WTC11 (cell line): Measurements from ENCODE around the gene NFYB. TPM values are rescaled to one million over a fixed set of nuclear protein-coding genes. Genes with fewer than 3 reads are reported as not detected.

Source experiments
- ATAC-seq: fragments of 200-7000 bp; cut with Tn5 transposase; 2 replicates; pipeline ENCODE4 v1.10.0; 2021; ENCODE audit warnings: mild to moderate bottlenecking, moderate library complexity
- CTCF ChIA-PET: fragments of 300-600 bp; sonication (Branson Sonifier 250); formaldehyde crosslinking; loops from one replicate; lab custom pipeline; 2021; ENCODE audit warnings: antibody characterized with exemption; lab: Charles Lee
- POLR2A ChIA-PET: fragments of 350-600 bp; sonication (Branson Sonifier 250); formaldehyde crosslinking; loops from one replicate; lab custom pipeline; 2021; ENCODE audit warnings: antibody characterized with exemption; lab: Charles Lee
- DNase-seq: peaks from one replicate; pipeline ENCODE4 v3.0.0; 2021; ENCODE audit warnings: low spot score
- H3K27ac Mint-ChIP-seq: 2 replicates; pipeline ENCODE4 v1.8.0; 2021; ENCODE audit warnings: mixed read lengths
- H3K27me3 Mint-ChIP-seq: 2 replicates; pipeline ENCODE4 v1.8.0; 2021; ENCODE audit warnings: low read depth, mild to moderate bottlenecking, moderate library complexity, mixed read lengths
- H3K36me3 Mint-ChIP-seq: 2 replicates; pipeline ENCODE4 v1.8.0; 2021; ENCODE audit warnings: mixed read lengths
- H3K4me1 Mint-ChIP-seq: 2 replicates; pipeline ENCODE4 v1.8.0; 2022; ENCODE audit warnings: mixed read lengths
- H3K4me3 Mint-ChIP-seq: 2 replicates; pipeline ENCODE4 v1.8.0; 2021; ENCODE audit warnings: mild to moderate bottlenecking, moderate library complexity, mixed read lengths
- H3K9me3 Mint-ChIP-seq: 2 replicates; pipeline ENCODE4 v1.8.0; 2021; ENCODE audit warnings: mixed read lengths
- E2F5 ChIP-seq: sonication (generic); formaldehyde crosslinking; IDR thresholded peaks from 2 replicates; pipeline ENCODE4 v1.8.1; 2022; ENCODE audit warnings: mild to moderate bottlenecking, moderate library complexity, missing genetic modification reagents
- MLX ChIP-seq: sonication (generic); formaldehyde crosslinking; IDR thresholded peaks from 2 replicates; pipeline ENCODE4 v1.8.1; 2023; ENCODE audit warnings: mild to moderate bottlenecking, missing genetic modification reagents, moderate library complexity
- MXD4 ChIP-seq: fragments of 250-450 bp; sonication (Bioruptor Pico); IDR thresholded peaks from 2 replicates; pipeline ENCODE4 v1.8.0; 2021; ENCODE audit warnings: mild to moderate bottlenecking, moderate library complexity, borderline replicate concordance
- RORB ChIP-seq: fragments of 250-450 bp; sonication (Bioruptor Pico); IDR thresholded peaks from 2 replicates; pipeline ENCODE4 v1.9.0; 2021; ENCODE audit warnings: mild to moderate bottlenecking
- SP1 ChIP-seq: sonication (generic); formaldehyde crosslinking; conservative IDR thresholded peaks from 2 replicates; pipeline ENCODE4 v1.8.1; 2022; ENCODE audit warnings: missing genetic modification reagents
- TCF7 ChIP-seq: sonication (generic); formaldehyde crosslinking; IDR thresholded peaks from 2 replicates; pipeline ENCODE4 v1.8.0; 2022; ENCODE audit warnings: mild to moderate bottlenecking, low read depth, missing genetic modification reagents, moderate library complexity
- ZNF138 ChIP-seq: sonication (generic); formaldehyde crosslinking; conservative IDR thresholded peaks from 2 replicates; pipeline ENCODE4 v1.8.1; 2022; ENCODE audit warnings: mild to moderate bottlenecking, moderate library complexity, missing genetic modification reagents
- ZNF232 ChIP-seq: sonication (generic); formaldehyde crosslinking; IDR thresholded peaks from 2 replicates; pipeline ENCODE4 v1.8.0; 2022; ENCODE audit warnings: mild to moderate bottlenecking, missing genetic modification reagents
- ZNF396 ChIP-seq: fragments of 250-450 bp; sonication (Bioruptor Pico); IDR thresholded peaks from 2 replicates; pipeline ENCODE4 v1.8.0; 2021; ENCODE audit warnings: mild to moderate bottlenecking, moderate library complexity, borderline replicate concordance
- ZNF425 ChIP-seq: fragments of 250-450 bp; sonication (Bioruptor Pico); conservative IDR thresholded peaks from 2 replicates; pipeline ENCODE4 v1.9.0; 2021; ENCODE audit warnings: mild to moderate bottlenecking
- ZNF671 ChIP-seq: fragments of 250-450 bp; sonication (Bioruptor Pico); IDR thresholded peaks from 2 replicates; pipeline ENCODE4 v1.8.0; 2021; ENCODE audit warnings: mild to moderate bottlenecking
- total RNA-seq: library from RNA; stranded (reverse); gene quantifications from 3 replicates; pipeline ENCODE4 v1.2.3, GENCODE V29; 2021
- TF ChIP-seq, protein P1 (sequence below): fragments of 200-600 bp; IDR thresholded peaks from 2 replicates; pipeline ENCODE4 v1.8.0; 2022; ENCODE audit warnings: antibody characterized with exemption
- TF ChIP-seq, protein P2 (sequence below): sonication (generic); formaldehyde crosslinking; IDR thresholded peaks from 2 replicates; pipeline ENCODE4 v1.8.1; 2023; ENCODE audit warnings: mild to moderate bottlenecking, moderate library complexity, missing genetic modification reagents
- TF ChIP-seq, protein P3 (sequence below): sonication (generic); formaldehyde crosslinking; IDR thresholded peaks from 2 replicates; pipeline ENCODE4 v1.8.0; 2022; ENCODE audit warnings: mild to moderate bottlenecking, missing genetic modification reagents
- TF ChIP-seq, protein P4 (sequence below): fragments of 250-450 bp; sonication (Bioruptor Pico); IDR thresholded peaks from 2 replicates; pipeline ENCODE4 v1.9.0; 2021; ENCODE audit warnings: mild to moderate bottlenecking, borderline replicate concordance
- TF ChIP-seq, protein P5 (sequence below): sonication (generic); formaldehyde crosslinking; IDR thresholded peaks from 2 replicates; pipeline ENCODE4 v1.8.0; 2022; ENCODE audit warnings: mild to moderate bottlenecking, missing genetic modification reagents
- TF ChIP-seq, protein P6 (sequence below): sonication (generic); formaldehyde crosslinking; IDR thresholded peaks from 2 replicates; pipeline ENCODE4 v1.8.0; 2023; ENCODE audit warnings: missing genetic modification reagents
- TF ChIP-seq, protein P7 (sequence below): sonication (generic); formaldehyde crosslinking; IDR thresholded peaks from 2 replicates; pipeline ENCODE4 v1.8.1; 2023; ENCODE audit warnings: mild to moderate bottlenecking, missing genetic modification reagents, moderate library complexity

NFYB gene
- total RNA-seq, 1 experiment from 2014 or later = 33.0 TPM

GRCh38 chr12:104105461-104105860 is 32.5 kb downstream of the NFYB start:
- ATAC-seq (no peak), DNase-seq (no peak)
- Mint-ChIP-seq H3K4me3 (no peak overlapping the region), H3K4me1 (peaks cover 21% of the 10 kb centered on the region), H3K36me3 (no peaks in the 10 kb centered on the region), H3K27me3 (no peaks in the 10 kb centered on the region), H3K27ac (no peak overlapping the region), H3K9me3 (no peaks in the 10 kb centered on the region)
- TF ChIP-seq, protein P1, sequence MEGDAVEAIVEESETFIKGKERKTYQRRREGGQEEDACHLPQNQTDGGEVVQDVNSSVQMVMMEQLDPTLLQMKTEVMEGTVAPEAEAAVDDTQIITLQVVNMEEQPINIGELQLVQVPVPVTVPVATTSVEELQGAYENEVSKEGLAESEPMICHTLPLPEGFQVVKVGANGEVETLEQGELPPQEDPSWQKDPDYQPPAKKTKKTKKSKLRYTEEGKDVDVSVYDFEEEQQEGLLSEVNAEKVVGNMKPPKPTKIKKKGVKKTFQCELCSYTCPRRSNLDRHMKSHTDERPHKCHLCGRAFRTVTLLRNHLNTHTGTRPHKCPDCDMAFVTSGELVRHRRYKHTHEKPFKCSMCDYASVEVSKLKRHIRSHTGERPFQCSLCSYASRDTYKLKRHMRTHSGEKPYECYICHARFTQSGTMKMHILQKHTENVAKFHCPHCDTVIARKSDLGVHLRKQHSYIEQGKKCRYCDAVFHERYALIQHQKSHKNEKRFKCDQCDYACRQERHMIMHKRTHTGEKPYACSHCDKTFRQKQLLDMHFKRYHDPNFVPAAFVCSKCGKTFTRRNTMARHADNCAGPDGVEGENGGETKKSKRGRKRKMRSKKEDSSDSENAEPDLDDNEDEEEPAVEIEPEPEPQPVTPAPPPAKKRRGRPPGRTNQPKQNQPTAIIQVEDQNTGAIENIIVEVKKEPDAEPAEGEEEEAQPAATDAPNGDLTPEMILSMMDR = no peak
- TF ChIP-seq MLX (CRISPR knock-in tag) (no peak), MXD4 (CRISPR knock-in tag) (no peak), ZNF138 (CRISPR knock-in tag) (no peak)
- TF ChIP-seq, protein P2, sequence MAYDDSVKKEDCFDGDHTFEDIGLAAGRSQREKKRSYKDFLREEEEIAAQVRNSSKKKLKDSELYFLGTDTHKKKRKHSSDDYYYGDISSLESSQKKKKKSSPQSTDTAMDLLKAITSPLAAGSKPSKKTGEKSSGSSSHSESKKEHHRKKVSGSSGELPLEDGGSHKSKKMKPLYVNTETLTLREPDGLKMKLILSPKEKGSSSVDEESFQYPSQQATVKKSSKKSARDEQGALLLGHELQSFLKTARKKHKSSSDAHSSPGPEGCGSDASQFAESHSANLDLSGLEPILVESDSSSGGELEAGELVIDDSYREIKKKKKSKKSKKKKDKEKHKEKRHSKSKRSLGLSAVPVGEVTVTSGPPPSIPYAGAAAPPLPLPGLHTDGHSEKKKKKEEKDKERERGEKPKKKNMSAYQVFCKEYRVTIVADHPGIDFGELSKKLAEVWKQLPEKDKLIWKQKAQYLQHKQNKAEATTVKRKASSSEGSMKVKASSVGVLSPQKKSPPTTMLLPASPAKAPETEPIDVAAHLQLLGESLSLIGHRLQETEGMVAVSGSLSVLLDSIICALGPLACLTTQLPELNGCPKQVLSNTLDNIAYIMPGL (CRISPR knock-in tag) = no peak
- TF ChIP-seq, protein P3, sequence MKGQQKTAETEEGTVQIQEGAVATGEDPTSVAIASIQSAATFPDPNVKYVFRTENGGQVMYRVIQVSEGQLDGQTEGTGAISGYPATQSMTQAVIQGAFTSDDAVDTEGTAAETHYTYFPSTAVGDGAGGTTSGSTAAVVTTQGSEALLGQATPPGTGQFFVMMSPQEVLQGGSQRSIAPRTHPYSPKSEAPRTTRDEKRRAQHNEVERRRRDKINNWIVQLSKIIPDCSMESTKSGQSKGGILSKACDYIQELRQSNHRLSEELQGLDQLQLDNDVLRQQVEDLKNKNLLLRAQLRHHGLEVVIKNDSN (CRISPR knock-in tag) = no peak
- CTCF ChIA-PET = no interaction called here
- POLR2A ChIA-PET = interaction anchor here (0.6 kb wide), 1 partner anchor 42 kb away, joined by 3 read pairs; no protein-coding TSS in a partner anchor

GRCh38 chr12:104097954-104098353 is 40.1 kb downstream of the NFYB start:
- Mint-ChIP-seq H3K27ac (no peak overlapping the region), H3K36me3 (peaks cover 7% of the 10 kb centered on the region), H3K4me1 (no peaks in the 10 kb centered on the region), H3K4me3 (no peak overlapping the region), H3K27me3 (no peaks in the 10 kb centered on the region), H3K9me3 (no peaks in the 10 kb centered on the region; the same call in 1 of the 2 replicates)
- CTCF ChIA-PET = interaction anchor here (4.0 kb wide), 1 partner anchor 11 kb away, joined by 17 read pairs; no protein-coding TSS in a partner anchor
- DNase-seq (no peak), ATAC-seq (no peak)
- POLR2A ChIA-PET = no interaction called here
- TF ChIP-seq ZNF671 (CRISPR knock-in tag) (no peak), RORB (CRISPR knock-in tag) (no peak), E2F5 (CRISPR knock-in tag) (no peak), ZNF425 (CRISPR knock-in tag) (no peak), ZNF232 (CRISPR knock-in tag) (no peak), SP1 (CRISPR knock-in tag) (no peak), ZNF396 (no peak), TCF7 (CRISPR knock-in tag) (no peak)
- TF ChIP-seq, protein P4, sequence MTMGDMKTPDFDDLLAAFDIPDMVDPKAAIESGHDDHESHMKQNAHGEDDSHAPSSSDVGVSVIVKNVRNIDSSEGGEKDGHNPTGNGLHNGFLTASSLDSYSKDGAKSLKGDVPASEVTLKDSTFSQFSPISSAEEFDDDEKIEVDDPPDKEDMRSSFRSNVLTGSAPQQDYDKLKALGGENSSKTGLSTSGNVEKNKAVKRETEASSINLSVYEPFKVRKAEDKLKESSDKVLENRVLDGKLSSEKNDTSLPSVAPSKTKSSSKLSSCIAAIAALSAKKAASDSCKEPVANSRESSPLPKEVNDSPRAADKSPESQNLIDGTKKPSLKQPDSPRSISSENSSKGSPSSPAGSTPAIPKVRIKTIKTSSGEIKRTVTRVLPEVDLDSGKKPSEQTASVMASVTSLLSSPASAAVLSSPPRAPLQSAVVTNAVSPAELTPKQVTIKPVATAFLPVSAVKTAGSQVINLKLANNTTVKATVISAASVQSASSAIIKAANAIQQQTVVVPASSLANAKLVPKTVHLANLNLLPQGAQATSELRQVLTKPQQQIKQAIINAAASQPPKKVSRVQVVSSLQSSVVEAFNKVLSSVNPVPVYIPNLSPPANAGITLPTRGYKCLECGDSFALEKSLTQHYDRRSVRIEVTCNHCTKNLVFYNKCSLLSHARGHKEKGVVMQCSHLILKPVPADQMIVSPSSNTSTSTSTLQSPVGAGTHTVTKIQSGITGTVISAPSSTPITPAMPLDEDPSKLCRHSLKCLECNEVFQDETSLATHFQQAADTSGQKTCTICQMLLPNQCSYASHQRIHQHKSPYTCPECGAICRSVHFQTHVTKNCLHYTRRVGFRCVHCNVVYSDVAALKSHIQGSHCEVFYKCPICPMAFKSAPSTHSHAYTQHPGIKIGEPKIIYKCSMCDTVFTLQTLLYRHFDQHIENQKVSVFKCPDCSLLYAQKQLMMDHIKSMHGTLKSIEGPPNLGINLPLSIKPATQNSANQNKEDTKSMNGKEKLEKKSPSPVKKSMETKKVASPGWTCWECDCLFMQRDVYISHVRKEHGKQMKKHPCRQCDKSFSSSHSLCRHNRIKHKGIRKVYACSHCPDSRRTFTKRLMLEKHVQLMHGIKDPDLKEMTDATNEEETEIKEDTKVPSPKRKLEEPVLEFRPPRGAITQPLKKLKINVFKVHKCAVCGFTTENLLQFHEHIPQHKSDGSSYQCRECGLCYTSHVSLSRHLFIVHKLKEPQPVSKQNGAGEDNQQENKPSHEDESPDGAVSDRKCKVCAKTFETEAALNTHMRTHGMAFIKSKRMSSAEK (CRISPR knock-in tag) = no peak
- TF ChIP-seq, protein P5, sequence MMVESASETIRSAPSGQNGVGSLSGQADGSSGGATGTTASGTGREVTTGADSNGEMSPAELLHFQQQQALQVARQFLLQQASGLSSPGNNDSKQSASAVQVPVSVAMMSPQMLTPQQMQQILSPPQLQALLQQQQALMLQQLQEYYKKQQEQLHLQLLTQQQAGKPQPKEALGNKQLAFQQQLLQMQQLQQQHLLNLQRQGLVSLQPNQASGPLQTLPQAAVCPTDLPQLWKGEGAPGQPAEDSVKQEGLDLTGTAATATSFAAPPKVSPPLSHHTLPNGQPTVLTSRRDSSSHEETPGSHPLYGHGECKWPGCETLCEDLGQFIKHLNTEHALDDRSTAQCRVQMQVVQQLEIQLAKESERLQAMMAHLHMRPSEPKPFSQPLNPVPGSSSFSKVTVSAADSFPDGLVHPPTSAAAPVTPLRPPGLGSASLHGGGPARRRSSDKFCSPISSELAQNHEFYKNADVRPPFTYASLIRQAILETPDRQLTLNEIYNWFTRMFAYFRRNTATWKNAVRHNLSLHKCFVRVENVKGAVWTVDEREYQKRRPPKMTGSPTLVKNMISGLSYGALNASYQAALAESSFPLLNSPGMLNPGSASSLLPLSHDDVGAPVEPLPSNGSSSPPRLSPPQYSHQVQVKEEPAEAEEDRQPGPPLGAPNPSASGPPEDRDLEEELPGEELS (CRISPR knock-in tag) = no peak
- TF ChIP-seq, protein P6, sequence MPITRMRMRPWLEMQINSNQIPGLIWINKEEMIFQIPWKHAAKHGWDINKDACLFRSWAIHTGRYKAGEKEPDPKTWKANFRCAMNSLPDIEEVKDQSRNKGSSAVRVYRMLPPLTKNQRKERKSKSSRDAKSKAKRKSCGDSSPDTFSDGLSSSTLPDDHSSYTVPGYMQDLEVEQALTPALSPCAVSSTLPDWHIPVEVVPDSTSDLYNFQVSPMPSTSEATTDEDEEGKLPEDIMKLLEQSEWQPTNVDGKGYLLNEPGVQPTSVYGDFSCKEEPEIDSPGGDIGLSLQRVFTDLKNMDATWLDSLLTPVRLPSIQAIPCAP = no peak
- TF ChIP-seq, protein P7, sequence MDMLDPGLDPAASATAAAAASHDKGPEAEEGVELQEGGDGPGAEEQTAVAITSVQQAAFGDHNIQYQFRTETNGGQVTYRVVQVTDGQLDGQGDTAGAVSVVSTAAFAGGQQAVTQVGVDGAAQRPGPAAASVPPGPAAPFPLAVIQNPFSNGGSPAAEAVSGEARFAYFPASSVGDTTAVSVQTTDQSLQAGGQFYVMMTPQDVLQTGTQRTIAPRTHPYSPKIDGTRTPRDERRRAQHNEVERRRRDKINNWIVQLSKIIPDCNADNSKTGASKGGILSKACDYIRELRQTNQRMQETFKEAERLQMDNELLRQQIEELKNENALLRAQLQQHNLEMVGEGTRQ (CRISPR knock-in tag) = no peak
